T-helper 2 cell (primary cell): Measurements from ENCODE around the gene RAB40A.

Experiments
- DNase-seq, 5 experiments: peaks; one replicate each; pipeline versions ENCODE4 v3.0.0 to v3.0.0-alpha.2; 2012 to 2022

Gene RAB40A

DNA sequence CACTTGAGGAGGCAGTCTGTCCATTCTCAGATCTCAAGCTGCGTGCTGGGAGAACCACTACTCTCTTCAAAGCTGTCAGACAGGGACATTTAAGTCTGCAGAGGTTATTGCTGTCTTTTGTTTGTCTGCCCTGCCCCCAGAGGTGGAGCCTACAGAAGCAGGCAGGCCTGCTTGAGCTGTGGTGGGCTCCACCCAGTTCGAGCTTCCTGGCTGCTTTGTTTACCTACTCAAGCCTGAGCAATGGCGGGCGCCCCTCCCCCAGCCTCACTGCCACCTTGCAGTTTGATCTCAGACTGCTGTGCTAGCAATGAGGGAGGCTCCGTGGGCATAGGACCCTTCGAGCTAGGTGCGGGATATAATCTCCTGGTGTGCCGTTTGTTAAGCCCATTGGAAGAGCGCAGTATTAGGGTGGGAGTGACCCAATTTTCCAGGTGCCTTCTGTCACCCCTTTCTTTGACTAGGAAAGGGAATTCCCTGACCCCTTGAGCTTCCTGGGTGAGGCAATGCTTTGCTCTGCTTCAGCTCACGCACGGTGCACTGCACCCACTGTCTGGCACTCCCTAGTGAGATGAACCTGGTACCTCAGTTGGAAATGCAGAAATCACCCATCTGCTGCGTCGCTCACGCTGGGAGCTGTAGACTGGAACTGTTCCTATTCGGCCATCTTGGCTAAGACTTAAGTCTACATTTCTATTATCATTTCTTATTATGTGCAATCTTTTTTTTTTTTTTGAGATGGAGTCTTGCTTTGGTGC lies 59.1 kb downstream of the RAB40A start:
- peak in 2 of 5 experiments; percentile 6 to 38 for DNase-seq

DNA sequence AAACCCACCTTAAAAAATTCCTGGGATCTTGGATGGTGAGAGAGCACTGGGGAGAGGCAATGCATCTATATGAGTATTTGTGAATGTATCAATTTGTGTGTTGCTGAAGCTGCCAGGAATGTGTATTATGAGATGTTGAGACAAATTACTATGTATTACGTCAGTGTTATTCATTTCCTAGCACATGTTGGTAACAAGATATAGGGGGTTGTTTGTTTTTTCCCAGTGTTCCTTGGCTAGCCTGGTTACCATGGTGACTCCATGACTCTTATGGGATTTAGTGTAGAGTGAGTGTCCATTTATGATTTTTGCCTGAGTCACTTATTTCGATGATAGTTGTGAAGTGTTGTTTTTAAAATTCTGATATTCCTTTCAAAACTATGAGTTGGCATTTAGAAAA lies 65.6 kb downstream of the RAB40A start:
- DNase-seq, result no peak
